Chondrocyte (in vitro differentiated cells): Measurements from ENCODE around the gene LRRK1. TPM values are rescaled to one million over a fixed set of nuclear protein-coding genes. Genes with fewer than 3 reads are reported as not detected.
A peak's percentile ranks its signal among the peaks of the same experiment; 100 is the strongest.

Source experiments
- DNase-seq: peaks from one replicate; pipeline ENCODE4 v3.0.0; 2021; ENCODE audit warnings: mixed read lengths, low spot score
- H3K27ac Mint-ChIP-seq: one replicate; pipeline ENCODE4 v1.8.0; 2021; ENCODE audit warnings: mild to moderate bottlenecking, moderate library complexity, mixed read lengths; ENCODE audit not compliant: unreplicated experiment
- H3K27me3 Mint-ChIP-seq: 2 replicates; pipeline ENCODE4 v1.8.0; 2021; ENCODE audit warnings: low read depth, mixed read lengths
- H3K36me3 Mint-ChIP-seq: 2 replicates; pipeline ENCODE4 v1.8.0; 2021; ENCODE audit warnings: low read depth, mixed read lengths
- H3K4me1 Mint-ChIP-seq: 2 replicates; pipeline ENCODE4 v1.8.0; 2021; ENCODE audit warnings: low read depth, mild to moderate bottlenecking, mixed read lengths
- H3K4me3 Mint-ChIP-seq: one replicate; pipeline ENCODE4 v1.8.0; 2021; ENCODE audit warnings: mild to moderate bottlenecking, moderate library complexity, mixed read lengths; ENCODE audit not compliant: unreplicated experiment
- H3K9me3 Mint-ChIP-seq: 2 replicates; pipeline ENCODE4 v1.8.0; 2021; ENCODE audit warnings: low read depth, mixed read lengths
- CTCF ChIP-seq: fragments of 200-600 bp; sonication (generic); IDR thresholded peaks from 2 replicates; pipeline ENCODE4 v1.5.0; 2021; ENCODE audit warnings: antibody characterized with exemption, mild to moderate bottlenecking, moderate library complexity
- total RNA-seq: library from RNA; stranded (reverse); gene quantifications from 3 replicates; pipeline ENCODE4 v1.2.1, GENCODE V29; 2021

LRRK1 gene
- total RNA-seq, 1 donor from 2014 or later: 10.1 TPM

GRCh38 chr15:101068523-101068960 is 149.4 kb downstream of the LRRK1 start:
- no peak for TF ChIP-seq CTCF
- peak overlapping the region; percentile 32 for H3K27ac Mint-ChIP-seq
- no peaks in the 10 kb centered on the region for H3K27me3 Mint-ChIP-seq
- DNase-seq: peak; percentile 73
- H3K4me1 Mint-ChIP-seq: peaks cover 40% of the 10 kb centered on the region
- H3K9me3 Mint-ChIP-seq: no peaks in the 10 kb centered on the region
- H3K4me3 Mint-ChIP-seq: no peak overlapping the region
- H3K36me3 Mint-ChIP-seq: peaks cover 3% of the 10 kb centered on the region

- no peaks in the 10 kb centered on the region for H3K9me3 Mint-ChIP-seq
- no peak overlapping the region for H3K4me3 Mint-ChIP-seq
These were observed 149.9 kb downstream of the LRRK1 start for GRCh38 chr15:101068961-101069653.

GRCh38 chr15:101069654-101069973 is 150.5 kb downstream of the LRRK1 start:
- Mint-ChIP-seq H3K4me3 (no peak overlapping the region), H3K27ac (no peak overlapping the region), H3K9me3 (no peaks in the 10 kb centered on the region), H3K4me1 (peaks cover 29% of the 10 kb centered on the region), H3K27me3 (no peaks in the 10 kb centered on the region), H3K36me3 (peaks cover 3% of the 10 kb centered on the region)
- TF ChIP-seq CTCF: no peak
- no peak for DNase-seq

More at GRCh38 chr15:101068961-101069653, 149.9 kb downstream of the LRRK1 start:
- H3K27me3 Mint-ChIP-seq: no peaks in the 10 kb centered on the region
- H3K36me3 Mint-ChIP-seq: peaks cover 3% of the 10 kb centered on the region
- DNase-seq: peak; percentile 87
- peak overlapping the region; percentile 32 for H3K27ac Mint-ChIP-seq
- TF ChIP-seq CTCF: peak; percentile 60
- peaks cover 34% of the 10 kb centered on the region for H3K4me1 Mint-ChIP-seq

GRCh38 chr15:101070024-101070423 is 150.9 kb downstream of the LRRK1 start:
- no peak for DNase-seq
- H3K27ac Mint-ChIP-seq: peak overlapping the region; percentile 98
- no peaks in the 10 kb centered on the region for H3K9me3 Mint-ChIP-seq
- H3K4me1 Mint-ChIP-seq: peaks cover 28% of the 10 kb centered on the region
- H3K4me3 Mint-ChIP-seq: no peak overlapping the region
- TF ChIP-seq CTCF: no peak
- no peaks in the 10 kb centered on the region for H3K27me3 Mint-ChIP-seq
- peaks cover 3% of the 10 kb centered on the region for H3K36me3 Mint-ChIP-seq

GRCh38 chr15:101070502-101071273 is 151.5 kb downstream of the LRRK1 start:
- peaks cover 3% of the 10 kb centered on the region for H3K36me3 Mint-ChIP-seq
- peaks cover 28% of the 10 kb centered on the region for H3K4me1 Mint-ChIP-seq
- no peaks in the 10 kb centered on the region for H3K27me3 Mint-ChIP-seq
- H3K9me3 Mint-ChIP-seq: no peaks in the 10 kb centered on the region
- H3K4me3 Mint-ChIP-seq: peak overlapping the region; percentile 47
- H3K27ac Mint-ChIP-seq: peak overlapping the region; percentile 98
- no peak for TF ChIP-seq CTCF
- no peak for DNase-seq
